Mesenchymal stem cell (in vitro differentiated cells and primary cell): ENCODE data around the gene FMNL1.
A peak's percentile ranks its signal among the peaks of the same experiment; 100 is the strongest.

Source experiments
- DNase-seq: peaks from one replicate; pipeline ENCODE4 v3.0.0-alpha.2; 2013
- H2AFZ ChIP-seq: one replicate; pipeline ENCODE4 v1.6.1; 2013; ENCODE audit warnings: low read depth, mild to moderate bottlenecking, control low read depth, inconsistent platforms, low read length, moderate library complexity
- H2AK5ac ChIP-seq: 2 replicates; pipeline ENCODE4 v1.6.1; 2013; ENCODE audit warnings: low read length, moderate library complexity, mild to moderate bottlenecking, inconsistent platforms; ENCODE audit not compliant: severe bottlenecking
- H2BK120ac ChIP-seq: one replicate; pipeline ENCODE4 v1.6.1; 2013; ENCODE audit warnings: low read depth, mild to moderate bottlenecking, inconsistent platforms, low read length, moderate library complexity
- H2BK12ac ChIP-seq, 2 experiments: one replicate each; pipeline ENCODE4 v1.6.1; 2013; ENCODE audit warnings: inconsistent platforms in 2 of 2, low read length in 2 of 2, mild to moderate bottlenecking in 2 of 2, moderate library complexity in 2 of 2, control low read depth in 1 of 2
- H2BK15ac ChIP-seq: one replicate; pipeline ENCODE4 v1.6.1; 2013; ENCODE audit warnings: mild to moderate bottlenecking, low read depth, inconsistent platforms; ENCODE audit not compliant: poor library complexity, severe bottlenecking
- H2BK5ac ChIP-seq: 2 replicates; pipeline ENCODE4 v1.6.1; 2013; ENCODE audit warnings: low read depth, mild to moderate bottlenecking, low read length, control low read depth, inconsistent platforms; ENCODE audit not compliant: poor library complexity, severe bottlenecking
- H3K14ac ChIP-seq, 2 experiments: one replicate each; pipeline ENCODE4 v1.6.1; 2013; ENCODE audit warnings: inconsistent platforms in 2 of 2, low read length in 2 of 2, control low read depth in 1 of 2, mild to moderate bottlenecking in 1 of 2, moderate library complexity in 1 of 2
- H3K18ac ChIP-seq, 2 experiments: one replicate each; pipeline ENCODE4 v1.6.1; 2013; ENCODE audit warnings: inconsistent platforms in 2 of 2, low read length in 2 of 2, control low read depth in 1 of 2, low read depth in 1 of 2, mild to moderate bottlenecking in 1 of 2
- H3K23ac ChIP-seq, 2 experiments: one replicate each; pipeline ENCODE4 v1.6.1; 2013; ENCODE audit warnings: inconsistent platforms in 2 of 2, low read length in 2 of 2, mild to moderate bottlenecking in 2 of 2, moderate library complexity in 2 of 2, control low read depth in 1 of 2
- H3K27ac ChIP-seq: 2 replicates; pipeline ENCODE4 v1.5.1; 2013; ENCODE audit warnings: mild to moderate bottlenecking, moderate library complexity, low read length, control low read depth, inconsistent platforms; ENCODE audit not compliant: poor library complexity, severe bottlenecking
- H3K27me3 ChIP-seq, 2 experiments: 2 replicates each; pipeline versions ENCODE4 v1.6.1 to v1.7.0; 2013; ENCODE audit warnings: low read length in 2 of 2, mild to moderate bottlenecking in 2 of 2, moderate library complexity in 2 of 2, control low read depth in 1 of 2, inconsistent platforms in 1 of 2; ENCODE audit not compliant: control insufficient read depth in 1 of 2, insufficient read depth in 1 of 2
- H3K36me3 ChIP-seq, 2 experiments: 2 replicates each; pipeline versions ENCODE4 v1.6.1 to v1.7.0; 2013; ENCODE audit warnings: low read length in 2 of 2, control low read depth in 1 of 2, inconsistent platforms in 1 of 2, low read depth in 1 of 2, mild to moderate bottlenecking in 1 of 2; ENCODE audit not compliant: insufficient read depth in 2 of 2, control insufficient read depth in 1 of 2
- H3K4ac ChIP-seq, 2 experiments: one replicate each; pipeline ENCODE4 v1.6.1; 2013; ENCODE audit warnings: inconsistent platforms in 2 of 2, low read length in 2 of 2, mild to moderate bottlenecking in 2 of 2, moderate library complexity in 2 of 2, control low read depth in 1 of 2, low read depth in 1 of 2
- H3K4me1 ChIP-seq: 2 replicates; pipeline ENCODE4 v1.6.1; 2013; ENCODE audit warnings: low read depth, low read length, control low read depth; ENCODE audit not compliant: control insufficient read depth, insufficient read depth
- H3K4me2 ChIP-seq: 2 replicates; pipeline ENCODE4 v1.6.1; 2013; ENCODE audit warnings: low read length, mild to moderate bottlenecking, inconsistent platforms; ENCODE audit not compliant: poor library complexity, severe bottlenecking
- H3K4me3 ChIP-seq, 2 experiments: 2 replicates each; pipeline versions ENCODE4 v1.5.1 to v1.7.0; 2013; ENCODE audit warnings: low read length in 2 of 2, mild to moderate bottlenecking in 2 of 2, control low read depth in 1 of 2, low read depth in 1 of 2; ENCODE audit not compliant: insufficient read depth in 1 of 2
- H3K79me1 ChIP-seq: replicated peaks from 2 replicates; pipeline ENCODE4 v1.6.1; 2013; ENCODE audit warnings: mild to moderate bottlenecking, control low read depth, low read length, inconsistent platforms; ENCODE audit not compliant: poor library complexity, severe bottlenecking
- H3K9ac ChIP-seq: 2 replicates; pipeline ENCODE4 v1.7.0; 2013; ENCODE audit warnings: mild to moderate bottlenecking, low read length, moderate library complexity
- H3K9me3 ChIP-seq: 2 replicates; pipeline ENCODE4 v1.7.0; 2013; ENCODE audit warnings: mild to moderate bottlenecking, low read length; ENCODE audit not compliant: control insufficient read depth
- H4K8ac ChIP-seq: one replicate; pipeline ENCODE4 v1.6.1; 2013; ENCODE audit warnings: inconsistent platforms, mild to moderate bottlenecking, low read length, moderate library complexity
- H4K91ac ChIP-seq: one replicate; pipeline ENCODE4 v1.6.1; 2013; ENCODE audit warnings: mild to moderate bottlenecking, low read length, inconsistent platforms
- WGBS: methylation state at CpG from one replicate; pipeline ENCODE4 v1.1.7; 2013; ENCODE audit warnings: mixed read lengths; 5-methylcytosine and 5-hydroxymethylcytosine counted together

The FMNL1 gene

DNA sequence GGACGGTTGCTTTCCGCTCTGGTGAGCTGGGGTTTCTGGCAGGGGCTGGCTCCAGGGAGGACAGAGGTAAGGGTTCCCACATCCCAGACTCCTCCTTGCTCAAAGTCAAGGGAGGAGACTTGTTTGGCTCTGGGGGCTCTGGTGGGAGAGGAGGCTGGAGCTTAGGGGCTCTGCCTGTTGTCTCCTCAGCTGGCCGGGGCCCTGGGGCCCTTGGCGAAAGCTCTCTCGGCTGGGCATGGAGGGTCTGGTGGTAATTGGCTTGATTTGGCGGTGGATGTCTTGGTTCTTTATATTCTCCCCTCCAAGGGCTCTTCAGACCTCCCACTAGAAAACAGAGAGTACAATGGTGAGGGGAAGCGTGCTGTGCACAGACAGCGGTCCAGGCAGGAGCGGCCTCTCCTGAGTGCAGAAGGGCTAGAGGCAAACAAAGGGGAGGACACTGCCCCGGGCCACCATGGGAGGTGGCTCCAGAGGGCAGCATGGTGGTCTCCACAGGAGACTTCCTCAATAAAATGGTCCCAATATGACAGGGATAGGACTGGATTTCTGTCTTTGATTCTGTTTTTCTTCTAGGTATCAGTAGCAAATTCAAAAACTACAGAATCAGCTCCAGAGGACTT lies 45.9 kb downstream of the FMNL1 start:
- Histone ChIP-seq H2AK5ac (peak overlapping the region; percentile 29), H2BK5ac (no peak overlapping the region), H3K23ac (no peak overlapping the region), H3K4me2 (no peak overlapping the region), H3K4me3 (no peak overlapping the region), H3K79me1 (peaks cover 17% of the 10 kb centered on the region), H3K27me3 (peaks cover 0 to 25% of the 10 kb centered on the region in 2 experiments), H2BK12ac (no peak overlapping the region), H3K9me3 (no peaks in the 10 kb centered on the region), H3K14ac (no peak overlapping the region), H3K36me3 (peaks cover 78 to 81% of the 10 kb centered on the region in 2 experiments), H3K18ac (no peak overlapping the region), H4K8ac (no peak overlapping the region), H2BK15ac (no peak overlapping the region), H3K9ac (no peak overlapping the region), H3K4ac (no peak overlapping the region), H3K27ac (peak overlapping the region; percentile 52), H2BK120ac (no peak overlapping the region), H4K91ac (no peak overlapping the region), H2AFZ (no peak overlapping the region), H3K4me1 (peaks cover 47% of the 10 kb centered on the region)
- DNase-seq: no peak
- 99% methylated on average over 6 of the region's 10 CpGs for WGBS

DNA sequence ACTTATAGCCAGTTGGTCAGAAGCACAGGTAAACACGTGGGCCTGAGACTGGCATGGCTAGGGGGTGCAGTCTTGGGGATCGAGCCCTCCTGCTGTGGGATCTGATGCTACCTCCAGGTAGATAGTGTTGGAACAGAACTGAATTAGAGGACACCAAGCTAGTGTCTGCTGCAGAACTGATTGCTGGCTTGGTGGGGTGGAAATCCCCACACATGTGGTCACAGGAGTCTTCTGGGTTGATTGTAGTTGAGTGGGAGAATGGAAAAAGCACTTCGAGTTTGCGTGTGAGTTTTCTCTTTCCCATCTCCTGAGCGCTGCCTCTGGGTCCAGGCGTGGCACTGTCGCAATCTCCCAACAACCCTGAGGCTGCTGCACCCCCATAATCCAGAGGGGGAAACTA lies 48.2 kb downstream of the FMNL1 start:
- Histone ChIP-seq H3K14ac (no peak overlapping the region), H3K4me3 (no peak overlapping the region), H2BK12ac (no peak overlapping the region)

DNA sequence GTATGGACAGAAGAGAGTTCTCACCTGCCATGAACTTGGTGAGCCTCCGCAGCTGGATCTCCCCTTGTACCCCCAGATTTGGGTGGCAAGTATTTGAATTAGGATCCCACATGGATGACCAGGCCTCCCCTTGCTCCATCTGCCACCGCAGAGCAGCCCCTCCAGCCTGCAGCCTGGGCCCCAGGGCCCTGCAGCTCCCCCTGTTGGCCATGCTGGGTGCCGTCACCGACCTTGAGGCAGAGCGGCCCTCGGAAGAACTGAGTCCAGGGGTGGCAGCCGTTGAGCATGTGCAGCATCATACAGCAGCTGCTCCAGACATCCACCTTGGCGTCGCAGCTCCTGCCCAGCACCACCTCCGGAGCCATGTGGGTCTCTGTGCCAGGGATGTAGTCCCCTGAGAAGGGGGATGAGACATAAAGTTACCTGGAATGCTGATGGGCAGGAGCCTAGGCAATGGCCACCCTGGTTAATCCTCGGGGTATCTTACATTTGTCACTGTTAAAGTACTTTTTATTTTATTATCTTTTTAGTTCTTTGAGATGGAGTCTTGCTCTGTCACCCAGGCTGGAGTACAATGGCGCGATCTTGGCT lies 49.2 kb downstream of the FMNL1 start:
- H3K23ac ChIP-seq: no peak overlapping the region

More for the DNA sequence above, 48.2 kb downstream of the FMNL1 start:
- no peak overlapping the region for H3K4me2 ChIP-seq
- no peak for DNase-seq
- no peak overlapping the region for H2BK120ac ChIP-seq
- H3K23ac ChIP-seq: no peak overlapping the region
- H2AK5ac ChIP-seq: no peak overlapping the region
- peaks cover 0 to 14% of the 10 kb centered on the region in 2 experiments for H3K27me3 ChIP-seq
- H3K27ac ChIP-seq: no peak overlapping the region
- 98% methylated on average over 7 of the region's 7 CpGs for WGBS
- no peak overlapping the region for H2BK5ac ChIP-seq
- H3K4ac ChIP-seq: no peak overlapping the region
- H3K9me3 ChIP-seq: no peaks in the 10 kb centered on the region
- peaks cover 26% of the 10 kb centered on the region for H3K79me1 ChIP-seq
- H3K36me3 ChIP-seq: peaks cover 77 to 81% of the 10 kb centered on the region in 2 experiments
- H4K91ac ChIP-seq: no peak overlapping the region
- no peak overlapping the region for H4K8ac ChIP-seq
- peaks cover 38% of the 10 kb centered on the region for H3K4me1 ChIP-seq
- H3K18ac ChIP-seq: no peak overlapping the region
- H2AFZ ChIP-seq: no peak overlapping the region
- no peak overlapping the region for H2BK15ac ChIP-seq
- no peak overlapping the region for H3K9ac ChIP-seq

DNA sequence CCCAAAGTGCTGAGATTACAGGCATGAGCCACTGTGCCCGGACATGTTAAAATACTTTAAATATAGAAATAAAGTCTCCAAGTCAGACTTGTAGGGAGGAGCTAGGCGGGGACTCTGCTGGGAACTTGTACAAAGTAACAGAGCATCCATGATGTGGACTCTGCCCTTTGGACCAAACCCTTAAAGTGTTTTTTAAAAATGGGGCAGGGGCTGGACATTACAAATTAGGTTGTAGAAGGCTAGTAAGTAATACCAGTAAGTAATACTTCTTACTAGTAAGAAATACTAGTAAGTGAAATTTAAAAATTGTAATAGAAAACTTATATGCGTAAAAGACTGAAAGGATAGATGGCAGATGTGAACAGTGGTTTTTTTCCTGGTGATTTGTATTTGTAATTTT lies 49.9 kb downstream of the FMNL1 start:
- Histone ChIP-seq H3K79me1 (peaks cover 29% of the 10 kb centered on the region), H2BK15ac (no peak overlapping the region), H3K27ac (no peak overlapping the region), H2AK5ac (no peak overlapping the region), H3K4me1 (peaks cover 26% of the 10 kb centered on the region), H2BK12ac (no peak overlapping the region), H4K91ac (no peak overlapping the region), H3K9ac (no peak overlapping the region), H2BK120ac (no peak overlapping the region), H2BK5ac (no peak overlapping the region), H3K27me3 (peaks cover 0 to 14% of the 10 kb centered on the region in 2 experiments), H3K14ac (no peak overlapping the region), H3K9me3 (no peaks in the 10 kb centered on the region), H3K4me3 (no peak overlapping the region), H3K18ac (no peak overlapping the region), H3K4me2 (no peak overlapping the region), H3K23ac (no peak overlapping the region), H3K4ac (no peak overlapping the region), H2AFZ (no peak overlapping the region), H4K8ac (no peak overlapping the region), H3K36me3 (peaks cover 73 to 76% of the 10 kb centered on the region in 2 experiments)
- no peak for DNase-seq
- 100% methylated on average over 2 of the region's 3 CpGs for WGBS

More for the DNA sequence above, 49.2 kb downstream of the FMNL1 start:
- Histone ChIP-seq H2BK5ac (no peak overlapping the region), H3K79me1 (peaks cover 28% of the 10 kb centered on the region), H4K8ac (no peak overlapping the region), H3K27me3 (peaks cover 0 to 14% of the 10 kb centered on the region in 2 experiments), H3K4ac (no peak overlapping the region), H3K4me1 (peaks cover 31% of the 10 kb centered on the region), H2BK12ac (no peak overlapping the region), H3K9ac (no peak overlapping the region), H3K4me3 (no peak overlapping the region), H2AK5ac (no peak overlapping the region), H3K4me2 (no peak overlapping the region), H2AFZ (no peak overlapping the region), H3K14ac (no peak overlapping the region), H3K36me3 (peaks cover 75 to 77% of the 10 kb centered on the region in 2 experiments), H3K27ac (no peak overlapping the region), H2BK120ac (no peak overlapping the region), H3K18ac (no peak overlapping the region), H2BK15ac (no peak overlapping the region), H3K9me3 (no peaks in the 10 kb centered on the region), H4K91ac (no peak overlapping the region)
- WGBS: 83% methylated on average over 12 of the region's 13 CpGs
- DNase-seq: no peak
